Hepatocyte (in vitro differentiated cells): Measurements from ENCODE around the gene KLK2. TPM values are rescaled to one million over a fixed set of nuclear protein-coding genes. Genes with fewer than 3 reads are reported as not detected.
A peak's percentile ranks its signal among the peaks of the same experiment; 100 is the strongest.

ENCODE experiments used
- DNase-seq: peaks from one replicate; pipeline ENCODE4 v3.0.0-alpha.2; 2016; ENCODE audit warnings: low spot score
- H2AFZ ChIP-seq: fragments of 200-600 bp; sonication (generic); 2 replicates; pipeline ENCODE4 v1.6.0; 2016; ENCODE audit warnings: antibody characterized with exemption, mild to moderate bottlenecking
- H3K27ac ChIP-seq: fragments of 200-600 bp; sonication (generic); 2 replicates; pipeline ENCODE4 v1.5.1; 2016; ENCODE audit warnings: mild to moderate bottlenecking
- H3K27me3 ChIP-seq: fragments of 200-600 bp; sonication (generic); 2 replicates; pipeline ENCODE4 v1.6.1; 2016
- H3K36me3 ChIP-seq: fragments of 200-600 bp; sonication (generic); replicated peaks from 2 replicates; pipeline ENCODE4 v1.5.1; 2016; ENCODE audit warnings: low read depth; ENCODE audit not compliant: insufficient read depth
- H3K4me1 ChIP-seq: fragments of 200-600 bp; sonication (generic); 2 replicates; pipeline ENCODE4 v1.5.1; 2016; ENCODE audit warnings: mild to moderate bottlenecking, moderate library complexity; ENCODE audit not compliant: insufficient read depth
- H3K4me2 ChIP-seq: fragments of 200-600 bp; sonication (generic); 2 replicates; pipeline ENCODE4 v1.6.0; 2016
- H3K4me3 ChIP-seq: fragments of 200-600 bp; sonication (generic); 2 replicates; pipeline ENCODE4 v1.5.1; 2016; ENCODE audit warnings: mild to moderate bottlenecking
- H3K79me2 ChIP-seq: fragments of 200-600 bp; sonication (generic); 2 replicates; pipeline ENCODE4 v1.6.0; 2017; ENCODE audit warnings: mild to moderate bottlenecking
- H3K9me2 ChIP-seq: fragments of 200-600 bp; sonication (generic); replicated peaks from 2 replicates; pipeline ENCODE4 v1.6.0; 2017; ENCODE audit warnings: mild to moderate bottlenecking; ENCODE audit not compliant: insufficient read depth
- H3K9me3 ChIP-seq: fragments of 200-600 bp; sonication (generic); 2 replicates; pipeline ENCODE4 v1.5.1; 2016; ENCODE audit warnings: low read depth, mild to moderate bottlenecking
- H4K20me1 ChIP-seq: fragments of 200-600 bp; sonication (generic); 2 replicates; pipeline ENCODE4 v1.6.0; 2016; ENCODE audit warnings: mild to moderate bottlenecking; ENCODE audit not compliant: insufficient read depth, poor library complexity, severe bottlenecking
- EZH2 ChIP-seq: fragments of 200-600 bp; sonication (generic); IDR thresholded peaks from 2 replicates; pipeline ENCODE4 v1.6.1; 2016; ENCODE audit warnings: antibody characterized with exemption, mild to moderate bottlenecking, borderline replicate concordance
- EZH2phosphoT487 ChIP-seq: fragments of 200-600 bp; sonication (generic); IDR thresholded peaks from one replicate; pipeline ENCODE4 v1.6.1; 2018; ENCODE audit warnings: antibody characterized with exemption, mild to moderate bottlenecking, low read depth, moderate library complexity; ENCODE audit not compliant: unreplicated experiment, severe bottlenecking
- WGBS: methylation state at CpG from one replicate; pipeline ENCODE4 v1.1.6; 2016; ENCODE audit warnings: low lambda C conversion rate; ENCODE audit errors: missing lambda C conversion rate; 5-methylcytosine and 5-hydroxymethylcytosine counted together
- polyA plus RNA-seq: library from polyadenylated mRNA; unstranded; fragments of >200 nt; fragmentation: Nextera tagmentation; extraction: Ambion mirVana; gene quantifications from 2 replicates; pipeline ENCODE4 v1.2.1, GENCODE V29; 2016
- total RNA-seq: library from RNA; depleted of rRNA; stranded (reverse); fragments of >200 nt; gene quantifications from 2 replicates; pipeline ENCODE4 v1.2.3, GENCODE V29; 2014
- TF ChIP-seq, protein P1 (sequence below): fragments of 200-600 bp; sonication (generic); IDR thresholded peaks from 2 replicates; pipeline ENCODE4 v1.5.1; 2016; ENCODE audit warnings: antibody characterized with exemption, mild to moderate bottlenecking; ENCODE audit not compliant: poor library complexity

KLK2 gene
- total and polyA plus RNA-seq, 2 experiments from 2014 or later: not detected

DNA sequence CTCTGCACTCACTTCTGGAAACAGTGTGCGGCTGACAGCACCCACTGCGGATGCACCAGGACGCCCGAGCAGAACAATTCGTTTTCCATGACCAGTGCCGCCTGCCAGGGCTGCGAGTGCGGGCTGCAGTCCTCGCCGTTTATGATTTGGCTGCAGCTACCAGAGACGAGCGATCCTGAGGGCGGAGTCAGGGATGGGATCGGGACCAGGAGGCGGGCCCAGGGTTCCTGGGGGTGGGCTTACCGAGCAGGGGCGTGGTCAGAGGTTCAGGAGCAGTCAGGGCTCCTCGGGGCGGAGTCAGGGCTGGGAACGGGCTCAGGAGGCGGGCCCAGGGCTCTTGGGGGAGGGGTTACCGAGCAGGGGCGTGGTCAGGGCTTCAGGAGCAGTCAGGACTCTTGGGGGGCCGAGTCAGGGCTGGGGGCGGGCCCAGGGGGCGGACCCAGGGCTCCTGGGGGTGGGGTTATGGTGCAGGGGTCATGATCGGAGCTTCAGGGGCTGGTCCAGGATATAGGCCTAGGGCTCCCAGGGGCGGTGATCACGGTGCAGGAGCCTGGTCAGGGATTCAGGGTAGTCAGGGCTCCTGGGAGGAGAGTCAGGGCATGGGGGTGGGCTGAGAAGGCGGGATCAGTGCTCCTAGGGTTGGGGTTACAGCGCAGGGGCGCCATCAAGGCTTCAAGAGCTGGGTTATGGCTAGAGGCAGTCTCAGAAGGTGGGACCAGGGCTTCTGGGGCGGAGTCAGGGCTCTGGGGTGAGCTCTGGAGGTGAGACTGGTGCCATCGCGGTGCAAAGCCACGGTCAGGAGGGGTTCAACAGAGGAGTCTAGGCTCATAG is 36.2 kb downstream of the KLK2 start:
- H3K27ac ChIP-seq: no peak overlapping the region
- no peak overlapping the region for H2AFZ ChIP-seq
- 5% methylated on average over 24 of the region's 36 CpGs for WGBS
- no peaks in the 10 kb centered on the region for H3K9me3 ChIP-seq
- no peaks in the 10 kb centered on the region for H3K9me2 ChIP-seq
- no peaks in the 10 kb centered on the region for H4K20me1 ChIP-seq
- no peaks in the 10 kb centered on the region for H3K4me1 ChIP-seq
- no peak overlapping the region for H3K4me3 ChIP-seq
- no peaks in the 10 kb centered on the region for H3K36me3 ChIP-seq
- peak overlapping the region; percentile 62 for H3K4me2 ChIP-seq
- no peaks in the 10 kb centered on the region for H3K79me2 ChIP-seq
- TF ChIP-seq EZH2 (no peak), EZH2phosphoT487 (no peak)
- TF ChIP-seq, protein P1, sequence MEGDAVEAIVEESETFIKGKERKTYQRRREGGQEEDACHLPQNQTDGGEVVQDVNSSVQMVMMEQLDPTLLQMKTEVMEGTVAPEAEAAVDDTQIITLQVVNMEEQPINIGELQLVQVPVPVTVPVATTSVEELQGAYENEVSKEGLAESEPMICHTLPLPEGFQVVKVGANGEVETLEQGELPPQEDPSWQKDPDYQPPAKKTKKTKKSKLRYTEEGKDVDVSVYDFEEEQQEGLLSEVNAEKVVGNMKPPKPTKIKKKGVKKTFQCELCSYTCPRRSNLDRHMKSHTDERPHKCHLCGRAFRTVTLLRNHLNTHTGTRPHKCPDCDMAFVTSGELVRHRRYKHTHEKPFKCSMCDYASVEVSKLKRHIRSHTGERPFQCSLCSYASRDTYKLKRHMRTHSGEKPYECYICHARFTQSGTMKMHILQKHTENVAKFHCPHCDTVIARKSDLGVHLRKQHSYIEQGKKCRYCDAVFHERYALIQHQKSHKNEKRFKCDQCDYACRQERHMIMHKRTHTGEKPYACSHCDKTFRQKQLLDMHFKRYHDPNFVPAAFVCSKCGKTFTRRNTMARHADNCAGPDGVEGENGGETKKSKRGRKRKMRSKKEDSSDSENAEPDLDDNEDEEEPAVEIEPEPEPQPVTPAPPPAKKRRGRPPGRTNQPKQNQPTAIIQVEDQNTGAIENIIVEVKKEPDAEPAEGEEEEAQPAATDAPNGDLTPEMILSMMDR: no peak
- H3K27me3 ChIP-seq: peaks cover 72% of the 10 kb centered on the region
- peak; percentile 69 for DNase-seq

DNA sequence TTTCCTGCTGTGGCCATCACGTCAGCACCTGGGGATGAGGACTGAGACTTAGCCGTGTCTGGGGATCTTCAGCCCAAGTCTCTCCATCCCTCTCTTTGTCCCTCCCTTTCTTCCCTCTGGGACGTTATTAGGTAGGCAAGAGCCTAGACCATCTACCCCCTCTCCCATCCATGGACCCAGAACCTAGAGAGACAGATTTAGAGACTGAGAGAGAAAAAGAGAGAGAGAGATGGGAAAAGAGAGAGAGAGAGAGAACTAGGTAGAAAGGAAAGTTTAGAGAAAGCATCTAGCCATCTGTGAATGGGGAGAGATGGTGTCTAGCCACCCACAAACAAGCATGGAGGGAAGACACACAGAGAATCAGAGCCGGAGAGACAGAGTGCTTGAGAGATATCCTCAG is 37.5 kb downstream of the KLK2 start:
- Histone ChIP-seq H3K27ac (no peak overlapping the region), H3K4me1 (no peaks in the 10 kb centered on the region), H3K27me3 (peaks cover 79% of the 10 kb centered on the region), H4K20me1 (no peaks in the 10 kb centered on the region), H2AFZ (no peak overlapping the region), H3K4me2 (no peak overlapping the region), H3K9me2 (no peaks in the 10 kb centered on the region), H3K36me3 (no peaks in the 10 kb centered on the region), H3K9me3 (no peaks in the 10 kb centered on the region), H3K4me3 (no peak overlapping the region), H3K79me2 (no peaks in the 10 kb centered on the region)
- no peak for DNase-seq
- WGBS: 78% methylated on average over 4 of the region's 4 CpGs
- TF ChIP-seq EZH2: no peak
- no peak for TF ChIP-seq EZH2phosphoT487
- TF ChIP-seq, protein P1: no peak

DNA sequence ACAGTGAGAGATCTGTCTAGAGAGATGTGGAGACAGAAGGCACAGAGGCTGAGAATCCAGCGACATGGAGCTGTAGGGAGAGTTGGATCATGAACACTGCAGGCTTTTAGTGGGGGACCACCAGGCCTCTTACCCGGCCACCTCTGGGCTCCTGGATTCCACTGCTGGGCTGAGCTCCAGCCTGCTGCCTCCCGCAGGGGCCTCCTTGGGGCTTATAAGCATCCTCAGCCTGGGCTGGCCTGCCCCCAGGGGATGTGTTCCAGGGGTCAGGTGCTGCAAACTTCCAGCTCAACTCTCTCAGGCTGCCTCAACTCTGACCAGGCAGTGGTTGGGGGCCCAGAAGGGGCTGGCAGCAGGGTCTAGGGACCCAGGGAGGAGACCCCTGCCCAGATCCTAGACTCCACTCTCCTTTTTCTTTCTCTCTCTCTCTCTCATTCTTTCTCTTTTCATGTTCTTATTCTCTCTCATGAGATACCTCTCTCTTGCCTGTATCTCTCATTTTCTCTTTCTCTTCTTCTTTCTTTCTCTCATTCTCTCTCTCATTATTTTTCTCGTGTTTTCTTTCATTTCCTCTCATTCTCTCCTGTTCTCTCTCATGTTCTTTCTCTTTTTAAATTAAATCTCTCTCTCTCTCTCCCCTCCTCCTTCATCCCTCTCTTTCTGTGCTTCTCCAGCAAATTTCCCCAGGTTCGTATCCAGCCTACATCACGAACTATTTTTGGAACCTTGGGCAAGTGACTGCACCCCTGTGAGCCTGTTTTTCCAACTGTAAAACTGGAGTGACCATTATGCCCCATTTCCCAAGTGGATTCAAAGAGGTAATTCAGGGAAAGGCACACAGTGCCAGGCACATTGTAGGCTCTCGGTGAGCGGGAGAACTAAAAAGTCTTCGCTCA is 38.2 kb downstream of the KLK2 start, which contains the start of gene KLK4:
Gene KLK4 (minus strand): TSS at position 190 of the 896 bp plus-strand sequence. CDS start 657 bp downstream, outside the sequence.
- 79% methylated on average over 9 of the region's 9 CpGs for WGBS
- Histone ChIP-seq H3K4me2 (no peak within 1 kb of the TSS), H3K79me2 (no peaks in the 10 kb centered on the region), H2AFZ (no peak within 1 kb of the TSS), H3K36me3 (no peaks in the 10 kb centered on the region), H3K4me3 (no peak within 1 kb of the TSS), H3K4me1 (no peaks in the 10 kb centered on the region), H3K27ac (no peak within 1 kb of the TSS), H4K20me1 (no peaks in the 10 kb centered on the region), H3K27me3 (peaks cover 74% of the 10 kb centered on the region), H3K9me3 (no peaks in the 10 kb centered on the region), H3K9me2 (no peaks in the 10 kb centered on the region)
- DNase-seq: no peak
- TF ChIP-seq EZH2 (no peak), EZH2phosphoT487 (no peak)
- TF ChIP-seq, protein P1: no peak
